T47D (cell line): ENCODE results near the gene FAM53A.
"Not testable (repeated sequence)": the region's sequence is repeated elsewhere in the genome, so short reads cannot be mapped to it uniquely, and the experiment has no call there.

Experiments used
- DNase-seq, 2 experiments: peaks; one replicate each; pipeline versions ENCODE4 v3.0.0 to v3.0.0-alpha.2; 2011 to 2012; ENCODE audit warnings: low read depth in 1 of 2, low spot score in 1 of 2
- JUND ChIP-seq: IDR thresholded peaks from 2 replicates; pipeline ENCODE4 v1.6.1; 2012; ENCODE audit warnings: low read depth
- in situ Hi-C: cut with HindIII; loops from 2 replicates; pipeline ENCODE4 v1.10.0; 2016; ENCODE audit warnings: low sequenced_read_pairs, low pct_unique_long_range_greater_than_20kb

Gene FAM53A

DNA sequence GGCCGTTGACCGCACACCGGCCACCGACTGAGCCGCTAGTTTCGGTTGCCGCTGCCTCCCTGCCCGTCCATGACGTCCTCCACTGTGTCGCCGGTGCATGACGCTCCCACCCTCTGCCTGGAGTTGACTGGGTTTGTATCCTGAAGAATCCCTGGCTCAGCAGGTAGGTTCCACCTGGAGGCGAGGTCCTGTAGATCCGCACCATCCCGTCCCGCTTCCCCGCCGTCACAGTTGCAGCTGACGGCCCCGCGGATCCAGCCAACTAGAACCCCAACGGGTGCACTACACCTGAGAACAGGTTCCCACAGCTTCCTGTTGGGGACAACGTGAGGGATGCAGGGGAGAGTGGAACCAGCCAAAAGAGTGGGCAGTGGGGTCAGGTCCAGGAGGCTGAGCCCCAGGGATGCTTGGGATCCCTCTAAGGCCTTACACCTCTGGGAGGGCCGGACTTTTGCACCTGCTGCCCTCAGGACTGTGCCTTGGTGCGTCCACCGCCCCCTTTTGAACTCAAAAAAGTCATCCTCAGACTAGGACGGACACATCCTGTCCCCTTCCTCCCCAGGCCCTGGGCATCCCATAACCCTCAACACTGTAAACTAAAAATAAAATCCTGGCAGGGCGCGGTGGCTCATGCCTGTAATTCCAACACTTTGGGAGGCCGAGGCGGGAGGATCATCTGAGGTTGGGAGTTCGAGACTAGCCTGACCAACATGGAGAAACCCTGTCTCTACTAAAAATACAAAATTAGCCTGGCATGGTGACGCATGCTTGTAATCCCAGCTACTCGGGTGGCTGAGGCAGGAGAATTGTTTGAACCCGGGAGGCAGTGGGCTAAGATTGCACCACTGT lies 29.1 kb upstream of the FAM53A start:
- peak in 1 of 2 experiments; percentile 46 for DNase-seq
- in situ Hi-C loops = no loop called here
- TF ChIP-seq JUND = no peak

GRCh38 chr4:1712216-1713002 lies 28.3 kb upstream of the FAM53A start, which contains the start of gene SLBP:
TSS of gene SLBP (minus strand) at chr4:1712319. CDS start at chr4:1712188, 131 bp downstream.
- DNase-seq = peak; percentile 97 to 99
- in situ Hi-C loops = no loop called here
- TF ChIP-seq JUND = no peak

- in situ Hi-C loops = no loop called here
- no peak for TF ChIP-seq JUND
- DNase-seq = peak in 1 of 2 experiments; percentile 46
Observed at GRCh38 chr4:1711571-1712215, 27.6 kb upstream of the FAM53A start.

GRCh38 chr4:1711055-1711570 lies 27.0 kb upstream of the FAM53A start:
- DNase-seq = no peak
- in situ Hi-C loops = no loop called here

DNA sequence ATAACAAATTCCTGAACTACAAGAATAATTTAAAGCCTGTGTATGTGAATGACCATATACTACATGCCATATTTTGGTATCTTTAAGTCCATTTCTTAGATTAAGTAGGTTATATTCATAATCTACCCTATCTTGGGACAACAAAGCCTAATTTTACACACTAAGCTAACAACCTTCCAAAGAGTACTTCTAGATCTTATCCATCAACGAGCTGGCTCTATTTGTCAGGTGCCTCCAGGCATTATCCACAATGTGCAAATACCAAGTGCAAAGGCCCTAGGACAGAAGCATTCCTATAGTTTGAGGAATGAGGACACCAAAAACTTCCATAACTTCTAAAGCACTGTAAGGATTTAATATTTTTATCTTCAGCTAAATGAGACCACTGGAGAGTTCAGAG lies 24.5 kb upstream of the FAM53A start:
- DNase-seq = peak in 1 of 2 experiments; percentile 80
- in situ Hi-C loops = no loop called here
- TF ChIP-seq JUND = peak; percentile 55; the same call in 1 of the 2 replicates

More at GRCh38 chr4:1711055-1711570, 27.0 kb upstream of the FAM53A start:
- TF ChIP-seq JUND = no peak

DNA sequence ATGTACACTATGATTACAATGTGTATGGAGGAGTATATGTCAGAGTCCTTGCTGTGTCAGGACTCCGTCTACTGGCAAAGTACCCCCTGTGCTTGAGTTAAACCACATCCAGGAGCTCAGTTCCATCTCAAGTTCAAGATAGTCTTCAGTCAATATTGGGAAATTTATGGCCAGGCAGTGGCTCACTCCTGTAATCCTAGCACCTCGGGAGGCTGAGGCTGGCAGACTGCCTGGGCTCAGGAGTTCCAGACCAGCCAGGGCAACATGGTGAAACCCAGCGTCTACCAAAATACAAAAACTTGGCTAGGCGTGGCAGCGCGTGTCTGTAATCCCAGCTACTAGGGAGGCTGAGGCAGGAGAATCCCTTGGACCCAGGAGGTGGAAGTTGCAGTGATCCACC lies 22.2 kb upstream of the FAM53A start:
- in situ Hi-C loops = no loop called here
- no peak for DNase-seq
- TF ChIP-seq JUND = no peak

DNA sequence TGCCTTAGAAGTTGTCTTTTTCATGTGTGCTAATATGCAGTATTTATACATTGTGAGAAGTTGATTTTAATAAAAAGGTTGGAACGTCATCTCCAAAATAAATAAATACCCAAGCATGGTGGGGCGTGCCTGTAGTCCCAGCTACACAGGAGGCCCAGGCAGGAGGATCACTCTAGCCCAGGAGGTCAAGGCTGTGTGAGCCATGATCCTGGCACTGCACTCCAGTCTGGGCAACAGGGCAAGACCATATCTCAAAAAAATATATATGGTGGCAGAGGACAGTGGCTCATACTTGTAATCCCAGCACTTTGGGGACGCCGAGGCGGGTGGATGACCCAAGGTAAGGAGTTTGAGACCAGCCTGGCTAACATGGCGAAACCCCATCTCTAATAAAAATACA lies 21.6 kb upstream of the FAM53A start:
- no peak for DNase-seq
- no peak for TF ChIP-seq JUND
- in situ Hi-C loops = no loop called here

DNA sequence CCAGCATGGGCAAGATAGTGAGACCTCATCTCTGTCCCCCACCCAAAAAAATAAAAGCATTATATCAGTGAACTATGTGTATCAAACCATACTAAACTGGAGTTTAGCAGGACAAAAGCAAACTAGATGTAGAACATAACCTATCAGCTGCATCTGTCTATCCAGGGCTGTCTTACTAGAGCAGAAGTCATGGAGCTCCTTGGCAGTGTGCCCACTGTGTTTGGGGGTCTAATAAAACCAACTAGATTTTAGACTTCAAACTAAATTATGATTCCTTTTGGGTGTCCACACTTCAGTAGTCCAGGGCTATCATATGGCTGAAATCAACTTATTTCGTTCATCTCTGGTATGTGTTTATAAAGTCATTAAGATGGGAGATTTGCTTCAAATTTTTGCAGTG lies 19.8 kb upstream of the FAM53A start:
- TF ChIP-seq JUND = no peak
- no peak for DNase-seq
- in situ Hi-C loops = no loop called here

DNA sequence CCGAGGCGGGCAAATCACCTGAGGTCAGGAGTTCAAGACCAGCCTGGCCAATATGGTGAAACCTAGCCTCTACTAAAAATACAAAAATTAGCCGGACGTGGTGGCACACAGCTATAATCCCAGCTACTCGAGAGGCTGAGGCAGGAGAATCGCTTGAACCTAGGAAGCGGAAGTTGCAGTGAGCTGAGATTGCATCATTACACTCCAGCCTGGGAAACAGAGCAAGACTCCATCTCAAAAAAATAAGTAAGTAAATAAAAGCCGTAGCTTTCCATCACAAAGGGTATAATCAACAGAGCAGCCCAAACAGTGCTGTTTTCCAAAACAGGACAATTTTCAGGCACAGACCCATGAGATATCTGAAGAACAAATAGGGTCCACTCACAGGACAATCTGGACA lies 17.6 kb upstream of the FAM53A start:
- in situ Hi-C loops, DNase-seq: not testable (repeated sequence)

GRCh38 chr4:1695913-1696312 lies 11.8 kb upstream of the FAM53A start:
- DNase-seq = no peak
- in situ Hi-C loops = no loop called here
- TF ChIP-seq JUND = no peak

- in situ Hi-C loops = no loop called here
- peak; percentile 50 to 91 for DNase-seq
- no peak for TF ChIP-seq JUND
Observed at GRCh38 chr4:1693131-1693896, 9.2 kb upstream of the FAM53A start.
